ENCODE results near the gene CCNI2. TPM values are rescaled to one million over a fixed set of nuclear protein-coding genes. Genes with fewer than 3 reads are reported as not detected.

Gene CCNI2
- total RNA-seq, 1 donor: 1.2 TPM

DNA sequence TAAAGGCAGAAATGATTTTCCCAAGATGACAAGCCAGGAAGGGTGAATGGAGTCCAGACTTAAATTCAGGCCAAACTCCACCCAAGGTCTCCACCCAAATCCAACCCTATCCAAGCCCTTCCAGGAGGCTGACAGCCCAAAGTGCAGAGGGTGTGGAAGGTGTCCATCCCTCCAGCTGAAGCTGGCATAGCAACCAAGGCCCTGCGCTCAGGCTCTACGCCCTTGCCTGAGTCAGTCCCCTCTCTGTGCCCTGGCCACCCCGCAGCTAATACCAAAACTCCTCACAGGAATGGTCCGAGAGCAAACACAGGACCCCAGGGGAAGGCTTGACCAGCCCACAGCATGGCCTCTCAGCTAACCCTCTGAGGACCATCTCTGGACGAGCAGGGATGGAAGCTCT, 27.7 kb downstream of the CCNI2 start:
- peak overlapping the region; percentile 81 for H3K4me3 ChIP-seq (ENCODE audit: low read depth, low read length)
- DNase-seq (ENCODE audit: low read depth): peak; percentile 72
- TF ChIP-seq, protein P1, sequence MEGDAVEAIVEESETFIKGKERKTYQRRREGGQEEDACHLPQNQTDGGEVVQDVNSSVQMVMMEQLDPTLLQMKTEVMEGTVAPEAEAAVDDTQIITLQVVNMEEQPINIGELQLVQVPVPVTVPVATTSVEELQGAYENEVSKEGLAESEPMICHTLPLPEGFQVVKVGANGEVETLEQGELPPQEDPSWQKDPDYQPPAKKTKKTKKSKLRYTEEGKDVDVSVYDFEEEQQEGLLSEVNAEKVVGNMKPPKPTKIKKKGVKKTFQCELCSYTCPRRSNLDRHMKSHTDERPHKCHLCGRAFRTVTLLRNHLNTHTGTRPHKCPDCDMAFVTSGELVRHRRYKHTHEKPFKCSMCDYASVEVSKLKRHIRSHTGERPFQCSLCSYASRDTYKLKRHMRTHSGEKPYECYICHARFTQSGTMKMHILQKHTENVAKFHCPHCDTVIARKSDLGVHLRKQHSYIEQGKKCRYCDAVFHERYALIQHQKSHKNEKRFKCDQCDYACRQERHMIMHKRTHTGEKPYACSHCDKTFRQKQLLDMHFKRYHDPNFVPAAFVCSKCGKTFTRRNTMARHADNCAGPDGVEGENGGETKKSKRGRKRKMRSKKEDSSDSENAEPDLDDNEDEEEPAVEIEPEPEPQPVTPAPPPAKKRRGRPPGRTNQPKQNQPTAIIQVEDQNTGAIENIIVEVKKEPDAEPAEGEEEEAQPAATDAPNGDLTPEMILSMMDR (IDR thresholded peaks at IDR 0.05; ENCODE audit: insufficient read depth, low read length): no peak

DNA sequence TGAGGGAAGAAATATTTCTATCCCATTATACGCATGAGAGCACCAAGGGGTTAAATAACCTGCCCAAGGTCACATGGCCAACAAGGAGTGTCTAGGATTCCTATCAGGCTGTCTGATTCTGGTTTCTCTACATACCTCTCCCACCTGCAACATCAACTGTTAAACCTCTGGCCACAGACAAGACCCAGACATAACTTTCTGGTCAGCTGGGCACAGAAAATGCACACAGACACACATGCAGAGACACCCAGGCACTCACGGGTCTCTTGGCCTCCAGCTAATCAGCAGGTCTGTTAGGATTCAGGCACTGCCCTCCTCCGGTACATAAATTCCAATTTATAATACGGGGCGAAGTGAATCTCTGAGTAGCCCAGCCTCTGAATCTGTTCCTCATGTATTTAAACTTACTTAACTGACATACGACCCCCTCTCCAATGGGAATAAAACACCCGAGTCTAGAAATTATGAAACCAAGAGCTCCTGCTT, 28.3 kb downstream of the CCNI2 start:
- peak overlapping the region; percentile 81 for H3K4me3 ChIP-seq (ENCODE audit: low read depth, low read length)
- TF ChIP-seq, protein P1 (IDR thresholded peaks at IDR 0.05; ENCODE audit: insufficient read depth, low read length): no peak
- DNase-seq (ENCODE audit: low read depth): peak; percentile 30

DNA sequence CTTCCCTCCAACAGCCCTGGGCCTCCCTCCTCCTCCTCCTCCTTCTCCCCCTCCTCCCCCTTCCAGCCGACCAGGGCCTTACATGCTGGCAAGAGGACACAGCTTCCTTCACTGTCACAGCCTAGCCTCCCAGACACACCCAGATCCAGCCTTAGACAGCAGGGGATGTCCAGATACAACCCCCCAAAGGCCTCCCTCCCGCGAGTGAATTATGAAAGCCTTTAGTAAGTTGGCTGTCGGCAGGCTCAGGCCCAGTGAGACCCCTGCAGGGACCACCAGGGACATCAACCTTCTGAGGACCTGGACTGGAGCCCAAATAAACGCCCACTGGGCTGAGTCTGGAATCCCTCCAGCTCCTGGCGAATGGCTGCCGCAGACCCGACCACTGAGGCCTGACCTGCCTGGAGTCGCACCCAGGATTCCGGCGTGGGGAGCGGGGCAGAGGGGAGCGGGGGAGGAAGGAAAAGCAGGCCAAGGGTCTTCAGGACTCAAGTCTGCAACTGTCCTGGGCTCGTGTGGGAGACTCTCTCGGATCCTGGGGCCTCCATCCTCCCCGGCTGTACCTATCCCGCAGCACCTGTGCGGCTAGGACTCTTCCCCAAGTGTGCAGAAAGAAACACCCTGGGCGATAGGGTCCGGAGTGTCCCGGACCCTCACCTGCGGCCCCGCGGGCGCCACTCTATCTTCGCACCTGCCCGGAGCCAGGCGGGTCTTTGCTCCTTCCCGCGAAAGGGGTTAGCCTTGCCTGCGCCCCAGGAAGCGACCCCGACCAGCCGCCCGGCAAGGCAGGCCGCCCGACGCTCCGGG, 29.1 kb downstream of the CCNI2 start:
- TF ChIP-seq, protein P1 (IDR thresholded peaks at IDR 0.05; ENCODE audit: insufficient read depth, low read length): no peak
- peak overlapping the region; percentile 81 for H3K4me3 ChIP-seq (ENCODE audit: low read depth, low read length)
- peak; percentile 47 for DNase-seq (ENCODE audit: low read depth)

DNA sequence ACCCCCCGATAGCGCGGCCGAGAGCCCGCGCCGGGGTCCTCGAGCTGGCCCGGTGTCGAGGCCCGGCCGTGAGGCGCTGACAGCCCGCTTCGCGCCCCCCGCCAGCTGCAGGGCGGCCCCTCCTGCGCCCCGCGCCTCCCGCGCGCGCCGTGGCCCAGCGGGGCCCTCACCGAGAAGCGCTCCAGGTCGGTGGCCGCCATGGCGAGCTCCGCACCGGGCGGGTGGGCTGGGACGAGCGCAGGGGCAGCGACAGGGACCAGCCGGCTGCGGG, 29.6 kb downstream of the CCNI2 start:
- no peak for DNase-seq (ENCODE audit: low read depth)
- TF ChIP-seq, protein P1 (IDR thresholded peaks at IDR 0.05; ENCODE audit: insufficient read depth, low read length): no peak
- H3K4me3 ChIP-seq (ENCODE audit: low read depth, low read length): peak overlapping the region; percentile 81

DNA sequence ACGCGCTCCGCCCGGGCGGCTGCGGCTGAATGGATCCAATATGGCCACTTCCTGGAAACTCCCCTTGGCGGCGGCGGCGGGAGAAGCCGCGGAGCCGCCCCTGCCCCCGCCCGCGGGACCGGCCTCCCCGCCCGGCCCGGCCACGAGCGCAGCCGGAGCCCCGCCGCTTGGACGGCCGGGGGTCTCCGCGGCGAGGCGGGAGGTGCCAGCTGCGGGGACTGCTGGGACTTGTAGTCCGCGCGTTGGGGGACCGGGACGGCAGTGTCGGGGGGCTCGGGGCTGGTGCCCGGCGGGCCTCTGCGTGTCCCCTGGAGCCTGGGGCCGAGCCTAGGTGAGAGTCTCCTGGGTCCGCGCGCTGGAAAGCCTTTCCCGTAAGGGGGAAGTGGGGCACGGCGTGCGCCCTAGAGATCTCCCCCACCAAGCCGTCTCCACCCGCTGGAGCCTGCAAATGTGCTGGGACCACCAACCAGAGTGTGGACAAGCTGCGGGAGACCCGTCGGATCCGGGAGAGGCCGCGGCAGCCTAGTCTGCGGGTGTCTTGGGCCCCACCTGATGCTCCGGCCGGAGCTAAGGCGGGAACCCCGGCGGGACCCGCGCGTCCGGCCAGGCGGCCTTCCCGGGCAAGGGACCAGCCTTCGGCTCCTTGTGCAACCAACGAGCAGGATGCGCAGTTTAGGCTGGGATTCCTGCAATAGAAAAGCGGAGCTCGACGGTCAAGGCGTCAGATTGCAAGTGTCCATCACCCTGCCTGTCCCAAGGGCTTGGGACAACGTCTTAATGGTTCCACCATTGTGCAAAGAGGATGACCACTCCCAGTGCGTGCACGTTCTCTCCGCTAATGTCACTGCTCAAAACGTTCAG, 30.2 kb downstream of the CCNI2 start, which contains the start of gene SEPTIN8:
TSS of gene SEPTIN8 (minus strand) at position 31 of the 861 bp plus-strand sequence. CDS start 102 bp downstream, outside the sequence.
- H3K4me3 ChIP-seq (ENCODE audit: low read depth, low read length): peak within 1 kb of the TSS; percentile 81
- DNase-seq (ENCODE audit: low read depth): peak; percentile 38
- TF ChIP-seq, protein P1 (IDR thresholded peaks at IDR 0.05; ENCODE audit: insufficient read depth, low read length): no peak

DNA sequence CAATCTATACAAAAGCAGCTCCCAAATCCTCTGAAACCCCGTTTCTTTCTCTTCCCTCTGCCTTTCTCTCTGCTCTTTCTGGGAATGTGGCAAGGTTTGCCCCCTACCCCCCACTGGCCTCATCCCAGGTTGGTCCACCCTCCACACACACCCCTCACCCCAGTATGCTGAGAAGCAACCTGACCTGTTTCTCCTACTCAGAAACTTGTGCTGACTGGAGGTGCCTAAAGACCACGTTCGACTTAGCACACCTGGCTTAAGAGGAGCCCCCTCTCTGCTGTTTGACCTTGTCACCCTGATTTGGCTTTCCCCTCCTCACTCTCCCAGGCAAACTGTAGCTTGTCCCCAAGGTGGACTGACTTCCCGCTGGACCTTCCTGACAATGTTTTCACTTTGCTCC, 30.9 kb downstream of the CCNI2 start:
- DNase-seq (ENCODE audit: low read depth): no peak
- TF ChIP-seq, protein P1 (IDR thresholded peaks at IDR 0.05; ENCODE audit: insufficient read depth, low read length): no peak
- peak overlapping the region; percentile 81 for H3K4me3 ChIP-seq (ENCODE audit: low read depth, low read length)
